Daoy (cell line): Measurements from ENCODE around the gene BIRC6. TPM values are rescaled to one million over a fixed set of nuclear protein-coding genes. Genes with fewer than 3 reads are reported as not detected.
"Not testable (repeated sequence)": the region's sequence is repeated elsewhere in the genome, so short reads cannot be mapped to it uniquely, and the experiment has no call there.

Experiments
- DNase-seq: peaks from one replicate; pipeline ENCODE4 v3.0.0-alpha.2; 2015; ENCODE audit warnings: low read depth
- total RNA-seq: library from RNA; depleted of rRNA; stranded (reverse); fragments of >200 nt; shearing (Covaris generic); gene quantifications from 2 replicates; pipeline ENCODE4 v1.2.3, GENCODE V29; 2014

BIRC6 gene
- total RNA-seq, 1 experiment from 2014 or later = 63.6 TPM

DNA sequence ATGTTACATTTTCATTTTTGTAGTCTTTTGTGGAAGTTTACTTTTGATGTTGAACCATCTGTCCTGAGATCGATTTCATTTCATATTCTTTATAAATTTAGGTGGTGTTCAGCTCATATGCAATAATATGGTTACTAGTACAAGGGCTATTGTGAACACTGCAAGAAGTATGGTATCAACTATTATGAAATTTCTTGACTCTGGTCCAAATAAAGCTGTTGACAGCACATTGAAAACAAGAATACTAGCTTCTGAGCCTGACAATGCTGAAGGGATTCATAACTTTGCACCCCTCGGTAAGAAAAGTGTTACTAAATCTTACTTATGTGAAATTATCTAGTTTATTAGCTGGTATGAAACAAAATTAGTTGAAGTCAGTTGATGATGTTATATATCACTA lies 146.1 kb downstream of the BIRC6 start:
- no peak for DNase-seq

DNA sequence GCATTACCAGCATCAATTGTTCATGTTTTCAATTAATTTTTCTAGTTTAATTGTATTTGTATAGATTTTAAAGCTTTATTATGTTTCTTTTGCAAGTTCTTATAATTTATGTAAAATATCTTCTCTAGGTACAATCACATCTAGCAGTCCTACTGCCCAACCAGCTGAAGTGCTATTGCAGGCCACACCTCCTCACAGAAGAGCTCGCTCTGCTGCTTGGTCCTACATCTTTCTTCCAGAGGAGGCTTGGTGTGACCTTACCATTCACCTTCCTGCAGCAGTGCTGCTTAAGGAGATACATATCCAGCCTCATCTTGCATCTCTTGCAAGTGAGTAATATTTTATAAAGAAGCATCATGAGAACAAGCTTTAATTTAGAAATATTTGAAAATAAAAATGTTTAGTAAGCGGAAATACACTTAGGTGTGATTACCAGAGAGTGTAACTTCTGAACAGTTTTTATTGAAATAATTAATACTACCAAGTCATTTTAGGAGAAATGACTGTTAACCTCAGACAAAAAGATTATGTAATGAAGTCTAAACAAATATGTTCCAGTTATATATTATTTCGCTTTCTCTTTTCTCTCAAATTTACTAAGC lies 148.2 kb downstream of the BIRC6 start:
- DNase-seq = no peak

DNA sequence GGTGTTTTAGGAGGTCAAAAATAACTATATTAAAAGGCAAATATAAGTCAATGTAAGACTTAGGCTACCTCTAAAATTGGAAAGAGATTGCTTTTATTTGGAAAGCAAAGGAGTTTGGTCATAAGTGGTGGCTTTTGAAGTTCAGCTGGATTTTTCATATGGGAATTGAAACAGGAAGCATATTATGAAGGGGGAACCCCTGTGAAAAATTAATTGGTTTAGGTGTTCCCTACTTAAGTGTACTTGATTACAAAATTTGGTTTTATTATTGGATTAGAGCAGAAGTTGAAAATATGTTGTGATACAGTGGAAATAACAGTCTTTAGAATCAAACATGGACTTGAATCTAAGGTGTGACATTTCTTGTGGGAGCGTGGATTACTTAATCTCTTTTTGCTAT lies 149.6 kb downstream of the BIRC6 start:
- DNase-seq = no peak

DNA sequence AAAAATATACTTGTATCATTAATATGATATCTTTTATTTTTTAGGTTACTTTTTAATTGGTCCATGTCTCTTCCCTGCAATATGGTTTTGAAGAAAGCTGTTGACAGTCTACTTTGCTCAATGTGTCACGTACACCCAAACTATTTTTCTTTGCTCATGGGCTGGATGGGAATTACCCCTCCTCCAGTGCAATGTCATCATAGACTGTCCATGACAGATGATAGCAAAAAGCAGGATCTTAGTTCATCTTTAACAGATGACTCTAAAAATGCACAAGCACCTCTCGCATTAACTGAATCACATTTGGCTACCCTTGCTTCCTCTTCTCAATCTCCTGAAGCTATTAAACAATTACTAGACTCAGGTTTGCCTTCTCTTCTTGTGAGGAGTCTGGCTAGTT lies 158.1 kb downstream of the BIRC6 start:
- no peak for DNase-seq

DNA sequence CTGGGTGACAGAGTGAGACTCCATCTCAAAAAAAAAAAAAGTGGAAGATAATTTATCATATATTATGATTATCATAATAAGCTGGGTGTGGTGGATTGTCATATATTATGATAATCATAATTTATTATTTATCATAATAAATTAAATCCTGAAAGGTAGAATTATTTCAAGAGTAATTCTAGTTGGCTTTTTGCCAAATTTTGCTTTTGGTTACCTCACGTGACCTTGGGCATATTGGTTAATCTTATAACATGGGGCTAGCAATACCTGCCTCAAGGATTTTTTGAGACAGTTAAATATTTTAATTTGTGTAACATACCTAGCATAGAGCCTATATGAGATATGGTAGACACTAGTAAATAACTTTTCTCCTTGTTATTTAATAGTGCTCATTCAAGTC lies 159.7 kb downstream of the BIRC6 start:
- no peak for DNase-seq

DNA sequence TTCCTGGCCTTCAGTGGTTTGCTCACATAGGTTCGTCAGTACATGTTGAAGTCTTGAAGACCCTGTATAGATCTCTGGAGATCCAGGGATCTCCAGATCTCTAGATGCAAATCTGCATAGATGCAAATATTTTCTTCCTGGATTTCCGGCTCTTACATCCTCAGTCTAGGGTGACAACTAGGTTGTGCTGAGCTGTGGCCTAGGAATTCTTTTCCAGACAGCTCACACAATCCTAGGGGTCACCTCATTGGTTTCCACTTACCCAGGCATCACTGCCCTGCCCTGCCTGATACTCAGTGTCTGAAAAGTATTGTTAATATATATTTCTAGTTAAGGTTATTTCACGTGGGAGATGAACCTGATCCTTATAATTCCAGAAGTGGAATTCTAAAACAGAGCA lies 165.9 kb downstream of the BIRC6 start:
- no peak for DNase-seq

DNA sequence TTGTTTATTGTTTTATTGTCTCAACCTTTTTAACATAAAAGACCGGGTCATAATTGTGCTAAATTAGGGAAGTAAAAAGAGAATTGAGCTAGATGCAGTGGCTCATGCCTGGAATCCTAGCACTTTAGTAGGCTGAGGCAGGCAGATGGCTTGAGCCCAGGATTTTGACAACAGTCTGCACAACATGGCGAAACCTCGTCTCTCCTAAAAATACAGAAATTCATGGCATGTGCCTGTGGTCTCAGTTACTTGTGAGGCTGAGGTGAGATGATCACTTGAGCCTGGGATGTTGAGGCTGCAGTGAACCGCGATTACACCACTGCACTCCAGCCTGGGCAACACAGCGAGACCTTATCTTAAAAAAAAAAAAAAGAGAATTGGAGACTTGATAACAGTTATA lies 166.9 kb downstream of the BIRC6 start:
- no peak for DNase-seq

DNA sequence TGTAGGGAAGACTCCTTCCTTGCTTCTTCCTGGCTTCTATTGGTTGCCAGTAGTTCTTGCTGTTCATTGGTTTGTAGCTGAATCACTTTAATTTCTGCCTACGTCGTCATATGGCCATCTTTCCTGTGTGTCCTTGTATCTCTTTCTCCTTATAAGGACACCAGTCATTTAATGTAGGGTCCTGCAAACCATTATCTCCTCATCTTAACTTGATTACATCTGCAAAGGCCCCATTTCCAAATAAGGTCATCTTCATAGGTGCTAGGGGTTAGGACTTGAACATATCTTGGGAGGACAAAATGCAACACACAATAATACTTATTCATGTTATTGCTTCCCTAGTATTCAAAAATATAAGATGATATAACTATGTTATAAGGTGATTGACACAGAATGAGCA lies 175.5 kb downstream of the BIRC6 start:
- DNase-seq = no peak

DNA sequence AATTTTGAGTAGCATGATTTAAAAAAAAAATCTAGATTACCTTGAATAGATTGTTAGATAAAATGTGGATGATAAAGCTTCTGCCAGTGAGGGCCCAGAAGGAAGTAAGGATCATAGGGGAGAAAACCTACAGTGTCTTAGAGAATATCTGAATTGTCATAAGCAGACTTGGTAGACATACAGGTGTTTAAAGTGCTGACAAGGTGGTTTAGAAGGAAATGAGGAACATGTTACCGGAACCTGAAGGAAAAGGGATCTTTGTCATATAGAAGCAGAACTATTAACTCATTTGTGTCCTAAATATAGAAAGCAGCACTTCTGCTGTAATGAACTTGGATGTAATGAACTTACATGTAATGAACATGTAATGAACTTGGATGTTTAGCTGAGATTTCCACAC lies 176.1 kb downstream of the BIRC6 start:
- DNase-seq = no peak

DNA sequence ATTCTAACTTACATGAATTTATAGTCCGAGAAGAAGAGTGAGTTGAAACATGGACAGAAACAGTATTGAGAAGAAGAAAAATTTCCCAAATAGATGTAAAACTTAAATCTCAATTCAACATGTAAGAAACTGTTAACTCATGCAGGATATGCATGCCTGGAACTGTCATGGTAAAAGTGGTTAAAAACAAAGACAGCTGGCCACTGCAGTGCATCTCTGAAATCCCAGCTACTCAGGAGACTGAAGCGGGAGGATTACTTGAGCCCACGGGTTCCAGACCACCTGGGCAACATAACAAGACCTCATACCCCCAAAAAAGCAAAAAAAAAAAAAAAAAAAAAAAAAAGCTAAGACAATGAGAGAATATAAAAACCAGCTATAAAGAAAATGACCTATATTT lies 178.0 kb downstream of the BIRC6 start:
- DNase-seq = no peak

DNA sequence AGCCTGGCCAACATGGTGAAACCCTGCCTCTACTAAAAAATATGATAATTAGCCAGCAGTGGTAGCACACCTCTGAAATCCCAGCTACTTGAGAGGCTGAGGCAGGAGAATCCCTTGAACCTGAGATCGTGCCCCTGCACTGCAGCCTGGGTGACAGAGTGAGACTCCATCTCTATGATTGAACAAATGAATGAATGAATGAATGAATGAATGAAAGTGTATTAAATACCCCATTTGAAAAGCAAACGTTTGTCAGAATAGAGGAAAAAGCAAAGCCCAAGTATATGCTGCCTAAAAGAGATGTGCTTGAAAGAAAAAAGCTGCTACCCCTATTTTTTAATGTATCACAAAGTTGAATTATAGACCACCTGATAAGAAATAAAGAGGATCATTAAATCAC lies 181.9 kb downstream of the BIRC6 start:
- DNase-seq = no peak

DNA sequence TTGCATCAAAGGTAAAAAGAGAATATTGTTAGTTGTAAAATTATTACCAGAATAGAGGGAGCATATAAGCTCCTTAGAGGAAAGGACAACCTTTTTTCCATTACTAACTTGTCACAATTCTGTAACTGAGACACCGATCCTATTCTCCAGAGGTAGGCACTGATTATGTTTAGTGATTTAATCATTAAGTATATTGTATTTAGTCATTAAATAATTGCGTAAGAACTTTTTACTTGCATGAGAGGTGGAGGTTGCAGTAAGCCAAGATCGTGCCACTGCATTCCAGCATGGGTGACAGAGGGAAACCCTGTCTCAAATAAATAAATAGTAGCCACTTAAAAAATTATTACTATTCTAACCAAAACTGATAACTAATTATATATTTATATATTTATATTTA lies 195.7 kb downstream of the BIRC6 start:
- not testable (repeated sequence) for DNase-seq

DNA sequence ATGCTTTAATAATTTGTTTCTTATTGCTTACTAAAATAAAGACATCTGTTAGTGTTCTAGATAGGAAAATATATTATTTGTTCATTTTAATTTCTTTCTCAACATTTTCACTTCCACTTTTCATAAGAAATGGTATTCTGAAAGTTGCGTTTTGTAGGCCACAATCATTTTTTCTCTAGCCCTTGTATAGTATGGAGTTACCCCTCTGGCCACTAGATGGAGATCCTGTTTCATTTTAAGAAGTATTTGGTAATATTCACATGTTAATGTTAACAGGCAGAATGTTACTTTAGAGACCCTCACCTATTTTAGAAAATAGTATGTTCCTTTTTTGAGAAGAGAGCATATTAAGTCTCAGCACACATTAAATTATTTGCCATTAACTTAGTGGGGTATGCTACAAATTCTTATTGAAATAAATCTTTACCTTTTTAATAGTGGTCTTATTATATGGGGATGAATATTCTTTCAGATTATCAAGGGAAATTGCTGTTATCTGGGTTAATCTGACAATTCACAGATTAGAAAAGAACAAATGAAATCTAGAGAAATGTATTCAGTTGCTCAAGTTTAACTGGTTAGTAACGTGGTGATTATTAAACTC lies 197.1 kb downstream of the BIRC6 start:
- peak; percentile 13 for DNase-seq

DNA sequence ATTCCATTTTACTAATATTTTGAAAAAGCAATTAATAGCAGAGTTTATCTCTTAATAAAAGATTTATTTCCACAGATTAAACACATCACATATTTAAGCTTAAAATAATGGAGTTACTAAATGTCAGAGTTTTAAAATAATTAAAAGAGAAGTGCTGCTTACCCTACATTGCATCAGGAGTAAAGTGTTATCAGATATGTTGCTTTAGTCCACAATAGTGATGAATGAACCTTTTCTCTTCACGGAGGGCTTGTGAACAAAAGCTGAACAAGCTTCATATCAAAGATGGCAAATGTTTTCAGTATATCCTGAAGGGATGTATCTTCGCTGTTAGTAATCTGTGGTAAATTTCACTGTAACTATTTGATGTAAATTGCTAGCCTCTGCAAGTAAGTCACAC lies 201.7 kb downstream of the BIRC6 start:
- no peak for DNase-seq

DNA sequence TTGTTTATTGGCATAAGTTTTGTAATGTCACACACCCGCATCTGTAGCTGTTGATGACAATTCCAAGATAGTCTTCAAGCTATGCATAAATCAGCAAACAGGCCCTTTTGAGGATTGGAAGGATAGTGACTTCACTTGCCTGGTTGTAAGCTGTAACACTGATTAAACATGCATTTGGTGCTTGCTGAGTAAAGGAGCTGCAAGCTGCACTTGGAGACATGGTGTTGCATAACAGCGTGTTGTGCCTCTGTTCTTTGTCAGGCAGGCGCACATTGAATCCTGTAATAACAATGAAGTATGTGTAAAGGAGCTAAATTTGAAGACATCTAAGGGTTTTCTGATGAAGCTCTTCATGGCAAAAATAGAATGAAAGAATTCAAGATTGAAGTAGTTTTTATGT lies 202.3 kb downstream of the BIRC6 start:
- no peak for DNase-seq

DNA sequence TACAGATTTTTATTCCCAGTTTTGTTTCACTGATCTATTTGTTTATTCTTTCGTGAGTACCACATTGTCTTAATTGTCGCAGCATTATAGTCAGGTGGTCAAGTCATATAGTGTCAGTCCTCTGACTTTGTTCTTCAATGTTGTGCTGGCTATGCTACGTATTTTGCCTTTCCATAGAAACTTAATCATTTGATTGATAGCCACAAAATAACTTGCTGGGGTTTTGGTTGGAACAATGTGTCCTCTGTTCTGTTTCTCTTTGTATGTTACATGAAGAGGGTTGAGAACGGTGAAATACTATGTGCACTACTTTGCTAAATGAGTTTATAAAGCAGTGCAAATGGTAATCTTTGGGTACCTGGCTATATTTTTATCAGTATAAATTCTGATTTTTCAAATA lies 206.1 kb downstream of the BIRC6 start:
- no peak for DNase-seq

DNA sequence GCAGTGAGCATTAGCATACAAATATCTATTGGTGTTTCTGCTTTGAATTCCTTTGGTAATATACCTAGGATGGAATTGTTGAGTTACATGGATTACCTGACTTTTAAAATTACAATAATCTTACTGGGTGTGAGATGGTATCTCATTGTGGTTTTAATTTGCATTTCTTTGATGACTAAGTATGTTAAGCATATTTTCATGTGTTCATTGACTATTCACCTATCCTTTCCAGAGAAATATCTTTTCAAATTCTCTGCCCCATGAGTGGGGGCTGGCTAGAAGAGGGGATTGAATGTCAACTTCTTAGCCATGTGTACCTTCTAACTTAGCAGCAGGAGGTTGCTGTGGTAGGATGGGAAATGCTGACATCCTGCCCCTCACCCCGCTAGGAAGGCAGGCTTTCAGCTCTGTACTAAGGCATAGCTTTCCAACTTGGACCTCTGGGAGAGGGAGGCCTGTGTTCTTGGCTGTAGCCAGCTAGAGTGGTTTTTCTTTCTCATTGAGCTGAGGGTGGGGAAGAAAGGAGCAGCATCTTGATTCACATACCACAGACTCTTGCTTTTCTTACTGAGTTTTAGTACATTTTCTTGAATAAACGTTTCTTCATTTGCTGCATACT lies 207.7 kb downstream of the BIRC6 start:
- no peak for DNase-seq

DNA sequence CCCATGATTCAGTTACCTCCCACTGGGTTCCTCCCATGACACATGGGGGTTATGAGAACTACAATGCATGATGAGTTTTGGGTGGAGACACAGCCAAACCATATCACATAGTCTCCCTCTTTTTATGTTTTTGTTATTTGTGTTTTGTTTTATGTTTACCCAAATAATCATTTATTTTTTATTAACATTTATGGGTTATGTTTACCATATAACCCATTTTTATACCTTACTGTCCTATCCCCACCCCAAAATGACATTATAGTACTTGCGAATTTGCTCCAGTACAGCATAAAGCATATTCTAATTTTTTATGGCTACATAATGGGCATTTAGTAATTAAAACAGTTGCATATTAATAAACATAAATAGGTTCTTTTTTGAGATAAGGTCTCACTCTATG lies 209.1 kb downstream of the BIRC6 start:
- DNase-seq = no peak

DNA sequence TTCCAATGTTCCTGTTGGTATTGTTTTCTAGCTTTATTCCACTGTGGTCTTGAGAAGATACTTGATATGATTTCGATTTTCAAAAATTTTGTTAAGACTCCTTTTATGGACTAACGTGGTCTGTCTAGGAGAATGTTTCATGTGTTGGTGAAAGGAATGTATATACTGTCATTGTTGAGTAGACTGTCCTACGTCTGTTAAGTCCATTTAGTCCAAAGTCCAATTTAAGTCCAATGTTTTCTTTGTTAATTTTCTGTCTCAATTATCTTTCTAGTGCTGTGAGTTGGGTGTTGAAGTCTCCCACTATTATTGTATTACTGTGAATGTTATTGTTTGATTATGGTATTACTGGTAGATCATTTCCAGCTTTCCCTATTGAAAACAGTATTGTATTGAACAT lies 215.2 kb downstream of the BIRC6 start:
- no peak for DNase-seq

DNA sequence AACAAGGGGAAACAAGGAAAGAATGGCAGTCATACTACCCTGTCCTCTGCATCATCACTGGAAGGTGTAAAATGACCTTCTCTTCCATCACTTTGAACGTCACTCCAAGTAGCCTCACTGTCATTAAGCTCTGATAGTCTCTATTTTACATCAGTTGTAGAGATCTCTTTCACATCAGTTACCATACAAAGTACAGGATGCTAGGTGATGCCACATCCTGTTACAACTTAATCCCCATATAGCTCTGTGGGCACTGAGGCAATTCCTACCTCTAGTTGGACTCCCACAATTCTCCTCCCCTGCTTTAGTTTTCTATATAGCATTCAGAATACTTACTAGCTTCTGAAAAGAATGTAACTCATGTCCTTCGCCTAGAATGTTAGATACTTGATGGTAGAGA lies 215.9 kb downstream of the BIRC6 start:
- no peak for DNase-seq

DNA sequence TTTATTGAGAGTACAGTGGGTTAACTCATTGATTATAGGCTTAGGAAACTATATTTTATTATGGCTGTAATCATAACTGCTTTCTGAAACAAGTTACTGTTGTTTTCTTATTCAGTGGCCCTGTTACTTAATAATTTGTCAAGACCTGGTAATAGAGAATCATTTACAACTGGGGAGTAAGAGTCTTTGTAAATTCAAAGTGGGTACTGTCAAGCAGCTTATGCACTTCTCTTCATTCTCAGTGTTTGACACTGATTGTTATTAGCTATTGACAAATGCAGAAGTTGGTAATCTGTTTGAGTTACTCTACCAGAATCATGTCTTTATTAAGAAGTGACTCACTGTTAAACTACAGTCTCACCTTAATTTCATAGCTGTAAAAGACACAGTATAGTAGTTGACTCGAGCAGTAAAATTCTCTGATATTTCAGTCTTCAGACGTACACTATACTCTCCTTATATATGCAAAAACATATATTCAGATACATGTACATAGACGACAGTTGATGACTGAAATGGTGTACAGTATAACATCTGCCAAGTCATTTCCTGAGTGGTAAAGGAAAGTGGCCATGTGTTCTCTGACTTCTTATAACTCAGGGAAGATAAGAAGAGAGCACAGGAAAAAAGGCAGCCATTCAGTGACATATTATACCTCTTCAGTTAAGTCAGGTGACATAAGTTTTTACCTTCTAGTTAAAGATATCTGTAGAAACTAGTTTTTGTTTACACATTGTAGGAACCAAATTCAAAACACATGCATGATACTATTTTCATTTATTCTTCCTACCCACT lies 235.0 kb downstream of the BIRC6 start:
- DNase-seq = peak; percentile 36

DNA sequence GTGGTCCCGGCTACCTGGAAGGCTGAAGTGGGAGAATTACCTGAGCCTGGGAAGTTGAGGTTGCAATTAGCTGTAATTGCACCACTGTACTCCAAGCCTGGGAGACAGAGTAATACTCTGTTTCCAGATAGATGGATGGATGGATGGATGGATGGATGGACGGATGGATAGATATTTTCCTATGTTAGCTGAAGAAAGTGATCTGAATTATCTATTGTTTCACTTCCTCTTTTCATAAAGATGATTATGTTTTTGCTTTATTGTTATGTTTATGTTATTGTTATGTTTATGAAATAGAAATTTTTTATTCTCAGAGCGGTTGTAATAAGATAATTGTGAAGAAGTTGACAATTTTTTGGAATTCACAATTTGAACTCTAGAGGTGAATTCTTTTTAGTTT lies 237.8 kb downstream of the BIRC6 start:
- DNase-seq = no peak

DNA sequence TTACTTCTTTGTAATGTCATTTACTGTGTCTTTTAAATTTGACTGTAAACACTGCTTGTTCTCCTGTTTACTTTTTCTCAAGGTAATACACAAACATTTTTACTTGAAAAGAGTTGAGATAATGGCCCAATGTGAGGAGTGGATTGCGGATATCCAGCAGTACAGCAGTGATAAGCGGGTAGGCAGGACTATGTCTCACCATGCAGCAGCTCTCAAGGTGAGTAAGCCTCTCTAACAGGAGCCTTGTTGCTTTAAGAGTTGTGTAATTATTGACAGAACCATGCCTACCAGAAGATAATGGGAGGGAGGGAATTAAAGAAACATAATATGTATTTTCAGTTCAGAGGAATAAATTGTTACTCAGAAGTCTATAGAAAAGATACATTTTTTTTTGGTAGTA lies 254.5 kb downstream of the BIRC6 start:
- no peak for DNase-seq
